GM21423 (cell line): Measurements from ENCODE around the gene FAM20C.
"Not testable (repeated sequence)": the region's sequence is repeated elsewhere in the genome, so short reads cannot be mapped to it uniquely, and the experiment has no call there.

Experiments
- ATAC-seq: cut with Tn5 transposase; IDR thresholded peaks from one replicate; pipeline ENCODE4 v1.9.1; 2021; ENCODE audit warnings: mild to moderate bottlenecking, moderate library complexity; ENCODE audit not compliant: unreplicated experiment

Gene FAM20C

GRCh38 chr7:255721-256361 lies 63.5 kb downstream of the FAM20C start:
- ATAC-seq: no peak

- no peak for ATAC-seq
Observed at GRCh38 chr7:256461-256940, 64.1 kb downstream of the FAM20C start.

- no peak for ATAC-seq
Observed at GRCh38 chr7:256981-257646, 64.7 kb downstream of the FAM20C start.

GRCh38 chr7:257647-257992 lies 65.2 kb downstream of the FAM20C start:
- no peak for ATAC-seq

- no peak for ATAC-seq
Observed at GRCh38 chr7:258476-259190, 66.3 kb downstream of the FAM20C start.

GRCh38 chr7:259191-259505 lies 66.8 kb downstream of the FAM20C start:
- no peak for ATAC-seq

GRCh38 chr7:259751-260405 lies 67.5 kb downstream of the FAM20C start:
- no peak for ATAC-seq

GRCh38 chr7:260441-261281 lies 68.3 kb downstream of the FAM20C start:
- ATAC-seq: no peak

GRCh38 chr7:261341-262250 lies 69.2 kb downstream of the FAM20C start:
- no peak for ATAC-seq

GRCh38 chr7:262251-262572 lies 69.8 kb downstream of the FAM20C start:
- ATAC-seq: no peak

- ATAC-seq: not testable (repeated sequence)
Observed at GRCh38 chr7:262631-263311, 70.4 kb downstream of the FAM20C start.

GRCh38 chr7:263483-264351 lies 71.3 kb downstream of the FAM20C start:
- not testable (repeated sequence) for ATAC-seq

GRCh38 chr7:264541-265191 lies 72.3 kb downstream of the FAM20C start:
- ATAC-seq: no peak

GRCh38 chr7:265192-265997 lies 73.0 kb downstream of the FAM20C start:
- no peak for ATAC-seq

- ATAC-seq: no peak
Observed at GRCh38 chr7:265998-266850, 73.9 kb downstream of the FAM20C start.
